Nucleus accumbens (tissue), 56 donors: ENCODE measurements around the gene SELENOK.
A peak's percentile ranks its signal among the peaks of the same experiment; 100 is the strongest.

ENCODE experiments used
- DNase-seq, 56 donors: peaks; one replicate each; lab custom pipeline; 2025; lab: John Stamatoyannopoulos, UW

The SELENOK gene

DNA sequence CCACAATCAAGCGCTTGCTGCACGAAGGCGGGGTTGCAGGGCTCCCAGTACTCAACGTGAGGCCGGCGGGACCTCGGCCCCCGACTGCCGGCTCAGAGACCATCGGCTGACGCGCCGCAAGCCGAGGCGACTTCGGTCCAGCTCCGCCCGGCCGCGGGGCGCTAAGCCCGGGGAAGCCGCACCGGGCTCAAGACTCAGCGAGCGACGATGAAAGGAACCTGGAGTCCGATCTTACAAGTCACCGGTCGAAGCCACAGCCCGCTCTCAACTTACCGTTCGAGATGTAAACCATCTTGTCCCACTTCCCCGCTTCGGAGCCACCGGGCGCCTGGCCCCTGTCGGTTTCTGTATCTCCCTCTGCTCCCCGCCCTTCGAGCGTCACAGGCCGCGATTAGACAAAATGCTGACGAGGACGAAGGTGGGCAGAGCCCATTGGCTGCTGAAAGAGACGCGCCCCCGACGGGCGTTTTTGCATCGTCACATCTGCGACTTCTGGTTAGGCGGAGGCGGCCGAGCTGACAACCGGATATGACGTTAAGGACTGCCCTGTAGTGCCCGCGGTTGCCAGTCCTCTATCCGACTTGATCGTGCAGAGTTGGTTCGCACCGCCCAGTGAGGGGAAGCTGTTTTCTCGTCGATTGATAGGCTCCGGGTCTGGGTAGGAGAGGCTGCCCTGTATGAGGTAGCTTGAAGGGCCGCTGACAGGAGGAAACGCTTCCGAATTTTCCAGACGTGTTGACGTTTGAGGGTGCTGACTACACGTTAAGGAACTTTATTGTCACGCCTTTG lies at the start of gene SELENOK:
Gene SELENOK, minus strand, starts transcription at position 363 of the 789 bp plus-strand sequence.
- peak; percentile 87 to 100 (median 98) for DNase-seq

DNA sequence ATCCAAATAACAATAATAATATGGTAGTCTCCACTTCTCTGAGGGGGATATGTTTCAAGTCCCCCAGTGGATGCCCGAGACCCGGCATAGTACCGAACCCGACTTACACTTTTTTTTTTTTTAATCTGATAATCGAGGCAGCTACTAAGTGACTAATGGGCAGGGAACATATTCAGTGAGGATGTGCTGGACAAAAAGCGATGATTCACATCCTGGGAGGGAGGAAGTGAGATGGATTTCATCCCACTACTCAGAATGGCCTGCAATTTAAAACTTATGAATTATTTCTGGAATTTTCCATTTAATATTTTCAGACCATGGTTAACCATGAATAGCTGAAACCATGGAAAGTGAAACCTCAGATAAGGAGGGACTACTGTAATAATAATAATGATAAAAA lies 49.5 kb upstream of the SELENOK start:
- DNase-seq: no peak

DNA sequence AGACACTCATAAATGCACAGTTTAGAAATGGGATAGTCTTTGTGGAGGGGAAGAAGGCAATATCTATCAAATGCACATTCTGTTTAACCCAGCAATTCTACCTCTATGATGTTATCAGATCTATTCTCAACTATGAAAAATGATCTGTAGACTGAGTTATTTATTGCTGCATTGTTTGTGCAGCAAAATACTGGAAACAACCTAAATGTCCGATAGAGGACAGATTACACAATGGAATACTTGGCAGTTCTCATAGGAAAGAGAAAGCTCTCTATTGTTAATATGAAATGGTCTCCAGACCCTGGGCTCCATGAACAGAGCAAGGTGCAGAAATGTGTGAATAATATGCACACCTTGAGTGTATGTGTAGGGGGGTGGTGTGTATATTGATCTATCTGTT lies 49.0 kb upstream of the SELENOK start:
- no peak for DNase-seq

DNA sequence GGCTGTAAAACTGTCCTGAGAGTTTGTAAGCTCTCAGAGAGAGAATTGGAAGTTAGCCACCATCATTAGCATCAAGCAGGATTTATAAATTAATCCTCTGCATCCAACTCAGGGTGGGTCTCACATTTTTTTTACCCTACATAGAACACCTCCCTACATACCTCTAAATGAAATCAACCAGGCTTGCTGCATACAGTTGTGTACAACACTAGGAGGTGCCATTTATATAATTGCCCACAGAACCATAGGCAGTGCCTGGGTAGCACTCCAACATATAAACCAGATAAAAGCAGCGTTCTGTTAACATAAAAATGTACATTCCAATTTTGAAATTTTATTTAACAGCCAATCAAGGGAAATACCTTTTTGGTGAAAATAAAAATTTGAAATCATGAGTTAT lies 48.2 kb upstream of the SELENOK start:
- DNase-seq: no peak

DNA sequence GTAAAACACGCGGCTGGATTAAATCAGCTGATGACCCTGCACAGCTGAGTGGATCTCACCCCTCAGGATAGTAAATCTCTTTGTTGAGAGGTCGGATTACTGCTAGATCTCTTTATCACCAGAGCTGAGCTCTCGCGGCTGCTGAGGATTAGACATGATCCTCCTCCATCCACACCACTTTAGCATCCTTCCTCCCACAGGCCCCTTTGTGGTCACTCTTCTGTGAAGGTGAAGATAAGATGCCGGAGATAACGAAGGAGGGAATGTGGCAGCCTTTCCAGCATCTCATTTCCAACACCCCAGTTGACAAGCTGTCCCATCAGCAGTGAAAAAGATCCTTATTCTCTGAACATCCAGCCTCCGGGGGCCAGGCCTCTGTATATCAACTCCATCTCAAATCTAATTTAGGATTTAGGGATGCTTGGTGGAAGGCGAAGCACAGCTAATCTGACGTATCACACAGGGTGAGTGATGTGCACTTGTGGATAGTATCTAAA lies 47.5 kb upstream of the SELENOK start:
- no peak for DNase-seq

DNA sequence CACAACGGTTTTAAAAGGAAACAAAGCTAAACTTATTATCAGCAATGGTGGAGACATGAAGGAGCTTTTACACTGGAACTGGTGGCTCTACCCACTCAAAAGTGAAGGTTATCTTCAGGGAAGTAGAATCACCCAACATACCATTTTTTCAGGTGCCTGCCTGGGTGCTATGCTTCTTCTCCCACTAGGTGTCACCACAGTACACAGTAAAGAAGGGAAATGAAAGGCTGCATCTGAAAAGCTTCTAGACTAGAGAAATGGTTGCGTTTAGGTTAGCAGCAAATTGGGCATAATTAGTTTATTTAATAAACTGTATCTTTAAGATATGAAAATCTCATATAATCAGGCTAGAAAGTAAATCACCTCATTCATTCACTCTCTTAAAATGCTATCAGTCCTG lies 47.0 kb upstream of the SELENOK start:
- peak in 21 of 56 donors; percentile 0 to 51 (median 10) for DNase-seq

DNA sequence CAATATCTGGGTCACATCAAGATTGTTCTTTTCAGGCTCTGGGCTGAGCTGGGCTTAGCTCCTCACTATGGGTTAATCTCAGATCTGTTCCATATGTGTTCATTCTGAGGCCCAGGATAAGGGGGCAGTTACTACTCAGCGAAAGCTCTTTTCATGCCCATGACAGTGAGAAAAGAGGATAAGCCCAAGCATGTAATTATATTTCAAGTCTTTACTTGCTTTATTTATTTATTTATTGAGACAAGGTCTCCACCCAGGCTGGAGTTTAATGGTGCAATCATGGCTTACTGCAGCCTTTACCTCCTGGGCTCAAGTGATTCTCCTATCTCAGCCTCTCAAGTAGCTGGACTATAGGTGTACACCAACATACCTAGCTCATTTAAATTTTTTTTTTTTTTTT lies 44.7 kb upstream of the SELENOK start:
- no peak for DNase-seq

DNA sequence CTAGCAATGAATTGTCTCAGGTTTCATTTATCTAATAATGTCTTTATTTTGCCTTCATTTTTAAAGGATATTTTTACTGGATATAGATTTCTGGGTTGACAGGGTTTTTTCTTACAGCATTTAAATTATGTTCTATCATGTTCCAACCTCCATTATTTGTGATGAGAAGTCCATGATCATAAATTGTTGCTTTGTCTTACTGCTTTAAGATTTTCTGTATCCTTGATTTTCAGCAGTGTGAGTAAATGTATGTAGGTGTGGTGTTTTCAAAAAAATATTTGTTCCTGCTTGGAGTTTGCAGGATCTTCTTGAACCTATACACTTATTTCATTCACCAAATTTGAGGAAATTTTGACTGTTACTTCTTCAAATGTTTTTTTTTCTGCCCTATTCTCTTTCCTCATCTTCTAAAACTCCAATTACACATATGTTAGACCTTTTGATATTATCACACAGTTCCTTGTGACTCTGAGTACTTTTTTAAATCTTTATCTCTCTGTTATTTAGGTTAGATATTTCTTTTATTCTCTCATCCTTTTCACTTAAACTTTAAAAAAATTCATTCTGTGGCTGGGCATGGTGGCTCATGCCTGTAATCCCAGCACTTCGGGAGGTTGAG lies 43.7 kb upstream of the SELENOK start:
- no peak for DNase-seq

DNA sequence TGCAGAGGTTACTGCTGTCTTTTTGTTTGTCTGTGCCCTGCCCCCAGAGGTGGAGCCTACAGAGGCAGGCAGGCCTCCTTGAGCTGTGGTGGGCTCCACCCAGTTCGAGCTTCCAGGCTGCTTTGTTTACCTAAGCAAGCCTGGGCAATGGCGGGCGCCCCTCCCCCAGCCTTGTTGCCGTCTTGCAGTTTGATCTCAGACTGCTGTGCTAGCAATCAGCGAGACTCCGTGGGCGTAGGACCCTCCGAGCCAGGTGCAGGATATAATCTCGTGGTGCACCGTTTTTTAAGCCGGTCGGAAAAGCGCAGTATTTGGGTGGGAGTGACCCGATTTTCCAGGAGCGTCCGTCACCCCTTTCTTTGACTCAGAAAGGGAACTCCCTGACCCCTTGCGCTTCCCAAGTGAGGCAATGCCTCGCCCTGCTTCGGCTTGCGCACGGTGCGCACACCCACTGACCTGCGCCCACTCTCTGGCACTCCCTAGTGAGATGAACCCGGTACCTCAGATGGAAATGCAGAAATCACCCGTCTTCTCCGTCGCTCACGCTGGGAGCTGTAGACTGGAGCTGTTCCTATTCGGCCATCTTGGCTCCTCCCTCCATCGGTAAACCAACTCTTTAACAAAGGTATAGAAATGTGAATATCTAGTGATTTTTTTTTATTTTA lies 35.7 kb upstream of the SELENOK start:
- peak in 1 of 56 donors; percentile 5 for DNase-seq

DNA sequence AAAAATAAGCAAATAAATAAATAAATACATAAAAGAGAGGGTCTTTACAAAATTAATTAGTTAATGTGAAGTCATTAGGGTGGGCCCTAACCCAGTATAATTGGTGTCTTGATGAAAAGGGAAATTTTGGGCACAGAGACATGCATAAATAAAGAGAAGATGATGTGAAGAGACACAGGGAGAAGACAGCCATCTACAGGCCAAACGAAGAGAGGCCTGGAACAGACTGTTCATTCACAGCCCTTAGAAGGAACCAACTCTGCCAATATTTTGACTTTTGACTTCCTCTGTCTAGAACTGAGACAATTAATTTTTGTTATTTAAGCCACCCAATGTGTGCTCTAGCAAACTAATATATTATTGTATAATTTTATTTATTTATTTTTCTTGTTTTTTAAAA lies 29.6 kb upstream of the SELENOK start:
- no peak for DNase-seq

DNA sequence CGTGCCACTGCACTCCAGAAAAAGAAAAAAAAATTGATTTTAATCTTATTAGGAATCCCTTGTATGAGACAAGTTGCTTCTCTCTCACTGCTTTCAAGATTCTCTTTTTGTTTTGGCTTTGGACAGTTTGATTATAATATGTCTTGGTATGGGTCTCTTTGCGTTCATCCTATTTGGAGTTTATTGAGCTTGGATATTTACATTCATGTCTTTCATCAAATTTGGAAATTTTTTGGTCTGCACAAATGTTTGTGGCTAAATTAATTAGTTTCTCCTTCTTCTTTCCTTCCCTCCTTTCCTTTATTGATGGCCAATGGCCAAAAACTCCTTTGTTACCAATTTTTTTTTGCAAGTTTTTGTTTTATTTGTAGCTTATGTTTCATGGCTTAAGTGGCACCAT lies 28.1 kb upstream of the SELENOK start:
- DNase-seq: no peak

DNA sequence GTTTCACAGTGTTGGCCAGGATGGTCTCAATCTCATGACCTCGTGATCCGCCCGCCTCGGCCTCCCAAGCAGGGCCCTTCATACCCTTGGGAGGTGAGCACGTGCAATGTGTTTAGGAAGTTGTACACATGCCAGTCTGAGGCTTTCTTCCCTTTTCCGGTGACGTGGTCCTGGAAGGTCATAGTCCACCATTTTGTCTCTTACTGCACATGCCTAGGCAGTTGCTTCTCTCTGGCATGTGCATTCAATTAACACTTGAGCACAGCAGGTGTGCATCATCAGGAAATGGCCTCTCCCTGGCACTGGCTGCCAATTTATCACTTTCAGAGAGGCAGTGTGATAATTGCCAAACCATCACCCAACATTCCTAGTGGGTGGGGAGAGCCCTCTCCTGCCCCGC lies 21.7 kb upstream of the SELENOK start:
- no peak for DNase-seq

DNA sequence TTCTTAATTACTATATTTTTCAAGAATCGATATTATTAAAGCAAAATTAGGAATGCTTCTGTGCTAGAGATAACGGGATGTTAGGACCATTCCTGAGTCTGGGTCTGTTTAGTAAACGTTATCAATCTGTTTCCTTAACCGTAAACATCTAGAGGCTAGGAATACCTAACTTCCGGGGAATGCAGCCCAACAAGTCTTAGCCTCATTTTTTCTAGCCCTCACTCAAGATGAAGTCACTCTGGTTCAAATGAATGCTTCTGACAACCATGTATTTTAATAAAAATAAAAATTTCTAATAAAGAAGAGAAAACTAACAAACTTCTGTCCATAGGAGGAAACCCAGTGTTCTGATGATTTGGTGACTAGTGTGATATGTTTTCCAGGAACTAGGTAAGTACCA lies 11.1 kb upstream of the SELENOK start:
- DNase-seq: no peak

DNA sequence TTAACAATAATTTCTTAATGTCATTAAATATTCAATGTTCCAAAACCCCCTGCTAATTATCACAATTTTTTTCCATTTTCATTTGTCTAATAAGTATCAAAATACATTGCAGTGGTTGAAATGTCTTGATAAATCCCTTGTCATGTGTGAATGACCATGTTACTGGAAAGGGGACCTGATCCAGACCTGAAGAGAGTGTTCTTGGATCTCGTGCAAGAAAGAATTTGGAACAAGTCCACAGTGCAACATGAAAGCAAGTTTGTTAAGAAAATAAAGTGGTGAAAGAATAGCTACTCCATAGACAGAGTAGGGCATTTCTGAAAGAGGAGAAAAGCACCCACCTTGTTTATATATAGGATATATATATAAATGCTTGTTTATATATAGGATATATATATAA lies 10.4 kb upstream of the SELENOK start:
- DNase-seq: no peak

DNA sequence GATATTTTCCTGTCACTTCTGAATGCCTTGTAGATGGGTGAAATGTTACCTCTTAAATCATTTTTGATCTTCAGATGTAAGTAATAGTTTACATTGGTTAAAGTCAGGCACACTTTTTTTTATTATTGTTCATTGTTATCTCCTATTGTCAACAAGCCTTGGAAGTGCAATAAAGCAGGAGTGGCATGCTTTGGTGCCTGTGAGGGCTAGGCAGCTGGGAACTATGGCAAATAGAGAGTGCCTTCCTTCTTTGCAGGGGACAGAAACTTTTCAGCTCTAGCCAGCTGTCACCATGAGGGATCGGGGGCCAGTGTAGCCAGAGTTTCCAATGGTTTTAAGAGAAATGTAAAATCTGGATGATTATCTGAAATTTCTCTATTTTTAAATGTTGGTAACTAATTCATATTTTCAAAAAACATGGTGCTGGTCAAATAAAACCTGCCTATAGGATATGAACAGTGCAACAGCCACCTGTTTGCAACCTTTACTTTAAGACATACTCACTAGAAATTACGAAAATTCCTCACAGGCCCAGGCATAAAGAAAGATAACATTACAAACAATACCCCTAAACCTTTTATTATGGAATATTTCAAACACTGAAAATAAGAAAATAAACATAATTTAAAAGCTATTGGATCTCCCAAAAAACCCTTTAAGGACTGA lies 9.1 kb upstream of the SELENOK start:
- no peak for DNase-seq

DNA sequence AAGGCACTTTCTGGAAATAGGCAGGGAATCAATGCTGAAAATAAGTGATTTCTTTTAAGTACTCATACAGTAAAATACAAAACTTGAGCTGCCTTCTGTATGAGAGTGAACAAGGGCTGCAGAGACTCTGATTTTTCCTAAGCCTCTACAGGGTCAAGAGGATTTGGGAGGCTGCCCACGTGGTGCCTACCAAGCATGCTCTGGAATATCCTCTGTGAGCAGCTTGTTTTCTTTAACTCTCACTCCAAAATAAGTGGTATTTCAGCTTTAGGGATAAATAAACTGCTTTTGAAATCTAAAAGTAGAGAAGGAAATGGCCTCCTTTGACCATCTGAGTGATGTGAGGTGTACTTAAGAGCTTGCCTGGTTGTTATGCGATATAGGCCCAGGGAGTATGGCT lies 8.1 kb upstream of the SELENOK start:
- no peak for DNase-seq

DNA sequence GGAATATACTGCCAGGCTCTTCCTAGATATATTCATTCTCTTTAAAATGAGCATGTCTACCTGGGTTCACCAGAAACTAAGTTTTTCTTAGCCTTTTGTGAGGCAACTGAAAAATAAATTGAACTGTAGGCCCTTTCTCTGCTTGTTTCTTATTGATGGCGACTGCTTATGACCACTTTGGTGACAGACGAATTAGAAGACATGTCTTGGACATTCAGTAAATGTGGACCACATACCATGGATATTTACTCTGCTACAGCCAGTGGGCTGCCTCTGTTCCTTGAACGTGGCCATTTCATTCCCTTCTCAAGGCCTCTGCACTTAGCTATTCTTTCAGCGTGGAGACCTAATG lies 603 bp upstream of the SELENOK start:
- peak in 1 of 56 donors; percentile 13 for DNase-seq

DNA sequence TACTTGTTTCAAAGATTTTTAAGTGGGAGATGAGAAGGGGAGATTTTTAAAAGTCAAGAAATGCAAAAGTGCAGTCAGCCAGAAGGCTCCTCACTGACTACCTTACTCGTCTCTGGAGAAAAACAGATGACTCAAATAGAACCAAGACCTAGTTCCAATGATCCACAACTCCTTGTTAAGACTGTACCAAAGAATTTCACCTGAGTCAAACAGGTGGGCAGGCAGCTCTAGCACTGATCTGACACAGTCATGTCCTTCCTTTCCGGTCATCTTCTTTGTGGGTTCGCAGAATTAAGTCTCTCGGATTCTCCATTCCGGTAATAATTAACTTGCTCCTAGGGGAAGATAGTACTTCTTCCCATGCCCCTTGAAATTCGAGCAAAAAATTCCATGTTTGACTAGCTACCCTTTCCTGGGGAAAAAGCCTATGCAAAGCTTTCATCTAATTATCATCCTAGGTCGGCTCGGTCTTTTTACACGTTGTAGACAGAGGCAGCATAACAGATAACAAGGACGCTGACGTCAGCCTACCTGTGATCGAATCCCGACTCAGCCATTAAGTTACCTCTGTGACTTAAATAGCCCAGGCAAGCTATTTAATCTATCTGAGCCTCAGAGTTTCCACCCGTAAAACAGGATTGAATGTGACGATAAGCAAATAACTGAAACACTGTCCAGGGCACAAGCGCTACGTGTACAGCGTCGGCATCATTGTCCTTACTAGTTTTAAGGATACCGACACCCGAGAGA lies 758 bp downstream of the SELENOK start:
- DNase-seq: peak in 12 of 56 donors; percentile 4 to 52 (median 28)

DNA sequence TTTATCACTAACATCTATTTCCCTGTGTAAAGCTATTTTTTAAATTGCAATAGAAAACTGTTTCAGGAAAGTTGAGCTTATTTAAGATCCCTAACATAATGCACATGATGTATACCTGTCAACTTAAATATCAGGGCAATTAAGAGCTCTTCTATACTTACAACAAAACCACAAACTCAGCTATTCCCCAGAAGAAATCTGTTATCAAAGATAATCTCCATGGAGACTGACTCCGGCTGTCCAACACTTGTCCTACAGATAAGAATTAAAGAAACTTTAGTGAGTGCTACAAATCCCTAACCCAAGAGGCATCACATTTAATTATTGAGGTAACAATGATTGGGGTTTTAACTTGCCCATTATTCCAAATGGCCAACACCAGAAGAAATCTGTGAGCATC lies 3.4 kb downstream of the SELENOK start:
- no peak for DNase-seq

DNA sequence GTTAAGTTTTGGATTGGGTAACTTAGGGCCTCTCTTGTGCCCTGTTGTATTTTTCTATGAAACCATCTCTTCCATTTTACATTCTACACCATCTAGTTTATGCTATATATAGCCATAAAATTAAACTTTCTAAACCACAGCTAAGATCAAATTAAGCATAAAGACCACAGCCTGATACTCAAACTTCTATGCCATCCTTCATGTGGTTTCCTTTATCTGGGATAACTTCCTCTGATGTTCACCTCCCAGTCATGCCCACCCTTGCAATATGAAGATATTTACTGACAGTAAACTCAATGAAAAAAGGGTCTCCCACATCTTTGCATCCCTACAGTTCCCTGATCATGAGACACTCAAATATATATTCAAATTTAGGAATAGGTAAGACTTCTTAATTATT lies 4.2 kb downstream of the SELENOK start:
- no peak for DNase-seq
